GM18519 (cell line): ENCODE measurements around the gene ASB3.
"Not testable (repeated sequence)": the region's sequence is repeated elsewhere in the genome, so short reads cannot be mapped to it uniquely, and the experiment has no call there.

Experiments
- ATAC-seq: cut with Tn5 transposase; IDR thresholded peaks from one replicate; pipeline ENCODE4 v1.9.1; 2021; ENCODE audit warnings: mild to moderate bottlenecking, moderate library complexity; ENCODE audit not compliant: unreplicated experiment, low FRiP score

The ASB3 gene

GRCh38 chr2:53667130-53667529 is 119.6 kb downstream of the ASB3 start:
- not testable (repeated sequence) for ATAC-seq

GRCh38 chr2:53660886-53661285 is 125.9 kb downstream of the ASB3 start:
- no peak for ATAC-seq

GRCh38 chr2:53658474-53658873 is 128.3 kb downstream of the ASB3 start:
- not testable (repeated sequence) for ATAC-seq

- ATAC-seq = no peak
These were observed 131.5 kb downstream of the ASB3 start for GRCh38 chr2:53655256-53655655.

GRCh38 chr2:53654396-53654795 is 132.4 kb downstream of the ASB3 start:
- no peak for ATAC-seq

GRCh38 chr2:53652131-53652530 is 134.6 kb downstream of the ASB3 start:
- no peak for ATAC-seq

GRCh38 chr2:53646788-53647187 is 140.0 kb downstream of the ASB3 start:
- ATAC-seq = no peak

GRCh38 chr2:53641290-53641689 is 145.5 kb downstream of the ASB3 start:
- ATAC-seq = no peak

GRCh38 chr2:53640466-53640865 is 146.3 kb downstream of the ASB3 start:
- ATAC-seq = no peak

- ATAC-seq = no peak
These were observed 150.2 kb downstream of the ASB3 start for GRCh38 chr2:53636596-53636995.

GRCh38 chr2:53636109-53636508 is 150.6 kb downstream of the ASB3 start:
- ATAC-seq = no peak

GRCh38 chr2:53635694-53636093 is 151.1 kb downstream of the ASB3 start:
- no peak for ATAC-seq

- ATAC-seq = no peak
These were observed 153.3 kb downstream of the ASB3 start for GRCh38 chr2:53633441-53633840.

- no peak for ATAC-seq
These were observed 154.0 kb downstream of the ASB3 start for GRCh38 chr2:53632714-53633113.

- ATAC-seq = no peak
These were observed 154.7 kb downstream of the ASB3 start for GRCh38 chr2:53632126-53632460.

GRCh38 chr2:53631313-53632125 is 155.2 kb downstream of the ASB3 start:
- ATAC-seq = no peak

GRCh38 chr2:53630026-53630606 is 156.6 kb downstream of the ASB3 start:
- no peak for ATAC-seq

- no peak for ATAC-seq
These were observed 157.3 kb downstream of the ASB3 start for GRCh38 chr2:53629501-53629900.

- ATAC-seq = no peak
These were observed 157.8 kb downstream of the ASB3 start for GRCh38 chr2:53629001-53629400.

GRCh38 chr2:53622141-53622540 is 164.6 kb downstream of the ASB3 start:
- ATAC-seq = no peak

GRCh38 chr2:53620981-53621380 is 165.8 kb downstream of the ASB3 start:
- ATAC-seq = no peak
